ENCODE data around the gene TOP1.

The TOP1 gene

DNA sequence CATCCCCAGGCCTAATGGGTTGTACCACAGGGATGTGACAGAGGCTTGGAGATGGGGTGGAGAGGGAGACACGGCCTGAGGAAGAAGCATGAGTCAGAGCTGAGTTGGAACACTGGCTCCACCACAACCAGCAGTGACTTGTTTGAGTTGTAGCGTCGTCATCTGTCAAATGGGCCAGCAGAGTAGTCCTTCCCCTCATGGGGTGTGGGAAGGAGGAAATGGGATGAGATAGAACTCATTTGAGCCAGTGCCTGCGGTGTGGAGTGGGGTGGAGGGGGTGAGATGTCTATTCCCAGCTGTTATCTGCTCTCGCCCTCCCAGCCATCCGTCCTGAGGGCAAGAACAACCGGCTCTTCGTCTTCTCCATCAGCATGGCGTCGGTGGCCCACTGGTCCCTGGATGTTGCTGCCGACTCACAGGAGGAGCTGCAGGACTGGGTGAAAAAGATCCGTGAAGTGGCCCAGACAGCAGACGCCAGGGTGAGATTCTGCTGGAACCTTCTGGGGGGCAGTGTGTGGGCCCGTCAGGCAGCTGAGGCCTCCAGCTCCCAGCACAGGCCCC is 141.2 kb downstream of the TOP1 start:
- no peak for DNase-seq (ENCODE audit: low read depth)

- no peak for DNase-seq (ENCODE audit: low read depth)
These were observed 141.9 kb downstream of the TOP1 start for GRCh38 chr20:41170386-41171105.

DNA sequence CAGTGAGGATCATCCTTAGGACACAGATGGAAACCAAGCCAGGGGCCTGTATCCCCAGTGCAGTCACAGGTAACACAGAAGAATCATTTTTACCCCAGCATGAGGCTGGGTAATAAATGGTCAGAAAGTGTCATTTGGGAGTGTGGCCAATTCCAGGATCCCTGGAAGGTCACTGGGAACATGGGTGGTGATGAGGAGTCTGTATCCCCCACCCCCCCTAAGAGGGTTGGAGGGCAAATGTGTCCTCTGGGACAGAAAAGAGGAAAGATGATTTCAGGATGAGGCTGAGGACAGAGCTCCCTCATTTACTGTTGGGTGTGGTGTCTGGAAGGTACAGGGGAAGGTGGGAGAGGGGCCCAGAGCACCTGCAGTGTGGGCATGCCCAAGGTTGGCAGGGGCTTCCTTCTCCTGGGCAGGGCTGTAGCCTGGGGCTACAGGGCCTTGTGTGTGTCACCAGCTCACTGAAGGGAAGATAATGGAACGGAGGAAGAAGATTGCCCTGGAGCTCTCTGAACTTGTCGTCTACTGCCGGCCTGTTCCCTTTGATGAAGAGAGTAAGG is 143.2 kb downstream of the TOP1 start:
- DNase-seq (ENCODE audit: low read depth), result no peak

DNA sequence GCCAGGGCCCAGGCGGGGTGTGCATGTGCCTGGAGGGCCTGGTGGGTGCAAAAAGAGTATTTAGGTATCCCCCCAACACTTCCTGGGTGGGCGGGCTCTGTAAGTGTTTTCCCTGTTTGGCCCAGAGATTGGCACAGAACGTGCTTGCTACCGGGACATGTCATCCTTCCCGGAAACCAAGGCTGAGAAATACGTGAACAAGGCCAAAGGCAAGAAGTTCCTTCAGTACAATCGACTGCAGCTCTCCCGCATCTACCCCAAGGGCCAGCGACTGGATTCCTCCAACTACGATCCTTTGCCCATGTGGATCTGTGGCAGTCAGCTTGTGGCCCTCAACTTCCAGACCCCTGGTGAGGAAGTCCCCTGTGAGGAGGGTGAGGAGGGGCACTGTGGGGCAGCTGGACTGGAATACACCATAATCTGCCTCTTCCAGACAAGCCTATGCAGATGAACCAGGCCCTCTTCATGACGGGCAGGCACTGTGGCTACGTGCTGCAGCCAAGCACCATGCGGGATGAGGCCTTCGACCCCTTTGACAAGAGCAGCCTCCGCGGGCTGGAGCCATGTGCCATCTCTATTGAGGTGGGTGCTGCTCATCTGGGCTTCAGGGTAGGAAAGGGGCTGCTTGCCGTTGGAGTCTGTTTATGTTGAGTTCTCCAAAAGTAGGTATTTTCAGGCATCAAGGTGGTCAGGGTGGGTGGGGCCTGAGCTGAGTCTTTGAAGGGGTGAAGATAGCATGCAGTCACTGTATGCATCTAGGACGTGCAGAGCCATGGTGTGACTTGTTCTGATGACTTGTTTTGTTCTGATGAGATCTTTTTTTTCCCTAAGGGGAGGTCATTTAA is 143.9 kb downstream of the TOP1 start:
- no peak for DNase-seq (ENCODE audit: low read depth)

- DNase-seq (ENCODE audit: low read depth), result peak; percentile 57
These were observed 144.6 kb downstream of the TOP1 start for GRCh38 chr20:41173161-41173721.

GRCh38 chr20:41173791-41174341 is 145.2 kb downstream of the TOP1 start:
- DNase-seq (ENCODE audit: low read depth), result no peak

Measured in activated gamma-delta T cell treated with anti-CD3 and anti-CD28 coated beads, Interleukin-2, amount 50 U/mL, for 16 hours (primary cell).